Measurements from ENCODE around the gene TOP2A.

The TOP2A gene

GRCh38 chr17:40348562-40349476 is 68.9 kb downstream of the TOP2A start:
- peak overlapping the region; percentile 77 for H3K27ac ChIP-seq
- no peak for DNase-seq (ENCODE audit: low read depth, low spot score)

DNA sequence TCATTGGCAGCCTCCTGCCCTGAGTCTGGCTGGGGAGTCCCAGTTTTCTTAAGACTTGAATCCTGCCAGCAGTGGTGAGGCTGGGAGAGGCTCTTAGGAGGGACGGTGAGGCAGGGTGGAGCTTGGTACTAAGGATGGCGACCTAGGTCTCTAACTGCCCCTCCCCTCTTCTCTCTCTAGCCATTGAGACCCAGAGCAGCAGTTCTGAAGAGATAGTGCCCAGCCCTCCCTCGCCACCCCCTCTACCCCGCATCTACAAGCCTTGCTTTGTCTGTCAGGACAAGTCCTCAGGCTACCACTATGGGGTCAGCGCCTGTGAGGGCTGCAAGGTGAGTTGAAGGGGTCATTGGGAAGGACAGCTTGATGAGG is 69.6 kb downstream of the TOP2A start:
- H3K27ac ChIP-seq: no peak overlapping the region
- no peak for DNase-seq (ENCODE audit: low read depth, low spot score)

DNA sequence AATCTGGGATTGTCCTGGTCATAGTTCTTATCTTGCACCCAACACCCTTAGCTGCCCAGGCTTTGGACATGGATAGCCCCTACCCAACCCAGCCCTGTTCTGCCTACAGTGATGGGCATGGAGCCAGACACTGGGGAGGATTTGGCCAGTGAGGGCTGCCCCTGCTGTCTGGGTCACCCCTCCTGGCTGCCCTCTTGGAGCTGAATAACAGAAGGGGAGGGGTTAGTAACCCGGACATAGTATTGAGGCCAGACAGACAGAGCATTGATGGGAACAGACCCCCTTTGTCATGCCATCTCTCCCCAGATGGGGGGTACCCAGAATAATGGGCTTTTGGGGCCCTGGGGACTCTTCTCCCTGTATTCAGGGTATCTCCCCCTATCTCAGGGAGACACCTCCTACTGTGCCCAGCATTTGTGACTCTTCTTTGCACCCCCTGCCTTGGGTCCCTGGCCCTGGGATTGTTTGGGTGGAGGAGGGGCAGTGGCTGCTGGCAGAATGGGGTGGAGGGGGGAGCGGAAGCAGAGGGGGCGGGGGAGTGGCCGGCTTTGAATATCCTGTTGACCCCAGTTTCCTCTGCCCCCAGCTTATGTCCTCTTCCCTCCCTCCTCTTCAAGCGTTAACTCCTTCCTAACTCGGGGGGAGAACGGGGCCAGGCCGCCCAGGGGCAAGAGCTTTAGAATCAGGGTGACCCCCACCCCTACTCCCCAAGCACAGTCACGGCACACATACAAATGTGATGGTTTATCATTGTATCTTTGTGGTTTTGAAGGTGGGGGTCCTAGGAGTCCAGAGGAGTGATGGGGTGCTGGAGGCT is 70.2 kb downstream of the TOP2A start:
- DNase-seq (ENCODE audit: low read depth, low spot score): no peak
- H3K27ac ChIP-seq: no peak overlapping the region

DNA sequence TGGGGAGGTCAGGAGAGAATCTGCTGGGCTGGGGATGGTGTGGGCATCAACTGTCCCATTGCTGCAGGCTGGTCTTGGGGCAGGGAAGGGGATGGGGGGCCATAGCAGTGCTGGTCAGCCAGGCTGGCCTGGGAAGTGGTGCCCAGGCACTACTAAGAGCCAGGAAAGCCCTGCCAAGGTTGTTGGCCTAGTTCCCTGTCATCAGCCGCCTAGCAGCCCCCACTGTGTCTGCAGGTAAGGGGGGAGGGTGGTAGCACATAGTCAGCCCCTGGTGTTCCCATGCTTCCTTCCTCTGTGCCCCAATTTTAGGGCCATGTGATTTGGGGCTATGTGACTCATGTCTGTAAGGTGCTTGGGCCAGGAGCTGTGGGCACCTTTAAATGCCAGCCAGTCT is 70.9 kb downstream of the TOP2A start:
- no peak overlapping the region for H3K27ac ChIP-seq
- no peak for DNase-seq (ENCODE audit: low read depth, low spot score)

DNA sequence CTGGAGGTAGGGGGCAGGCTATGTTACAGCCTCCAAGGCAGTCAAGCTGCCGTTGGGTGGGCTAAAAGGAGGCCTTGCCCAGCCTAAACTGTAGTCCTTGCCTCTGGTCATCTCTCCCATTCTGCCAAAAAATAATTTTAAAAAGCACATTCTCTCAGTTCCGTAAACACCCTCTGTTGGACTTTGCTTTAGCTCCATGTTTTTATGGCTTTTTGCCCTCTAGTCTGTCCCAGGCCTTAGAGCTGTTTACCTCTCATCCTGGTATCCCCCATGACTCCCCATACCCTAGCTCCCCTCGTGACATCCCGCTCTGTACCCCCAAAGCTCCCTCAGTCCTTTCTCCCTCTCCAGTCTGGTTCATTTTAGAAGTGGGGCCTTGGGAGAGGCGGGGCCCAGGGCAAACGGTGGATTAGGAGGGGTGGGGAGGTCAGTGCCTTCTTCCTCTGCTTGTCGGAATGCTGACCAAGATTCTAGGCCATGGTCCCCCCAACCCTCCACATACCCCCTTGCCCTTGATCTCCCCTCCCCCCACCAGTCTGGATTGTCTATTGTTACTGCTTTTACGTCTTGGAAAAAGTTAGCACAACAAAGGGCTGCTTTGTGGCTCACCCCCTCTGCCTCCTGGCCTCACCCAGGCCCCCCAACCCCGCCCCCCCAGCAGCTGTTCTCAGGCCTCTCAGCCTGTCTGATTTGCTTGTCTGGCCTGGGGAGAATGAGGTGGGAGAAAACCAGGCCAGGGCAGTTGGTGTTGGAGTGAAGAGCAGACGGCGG is 71.5 kb downstream of the TOP2A start:
- H3K27ac ChIP-seq: peak overlapping the region; percentile 61
- no peak for DNase-seq (ENCODE audit: low read depth, low spot score)

DNA sequence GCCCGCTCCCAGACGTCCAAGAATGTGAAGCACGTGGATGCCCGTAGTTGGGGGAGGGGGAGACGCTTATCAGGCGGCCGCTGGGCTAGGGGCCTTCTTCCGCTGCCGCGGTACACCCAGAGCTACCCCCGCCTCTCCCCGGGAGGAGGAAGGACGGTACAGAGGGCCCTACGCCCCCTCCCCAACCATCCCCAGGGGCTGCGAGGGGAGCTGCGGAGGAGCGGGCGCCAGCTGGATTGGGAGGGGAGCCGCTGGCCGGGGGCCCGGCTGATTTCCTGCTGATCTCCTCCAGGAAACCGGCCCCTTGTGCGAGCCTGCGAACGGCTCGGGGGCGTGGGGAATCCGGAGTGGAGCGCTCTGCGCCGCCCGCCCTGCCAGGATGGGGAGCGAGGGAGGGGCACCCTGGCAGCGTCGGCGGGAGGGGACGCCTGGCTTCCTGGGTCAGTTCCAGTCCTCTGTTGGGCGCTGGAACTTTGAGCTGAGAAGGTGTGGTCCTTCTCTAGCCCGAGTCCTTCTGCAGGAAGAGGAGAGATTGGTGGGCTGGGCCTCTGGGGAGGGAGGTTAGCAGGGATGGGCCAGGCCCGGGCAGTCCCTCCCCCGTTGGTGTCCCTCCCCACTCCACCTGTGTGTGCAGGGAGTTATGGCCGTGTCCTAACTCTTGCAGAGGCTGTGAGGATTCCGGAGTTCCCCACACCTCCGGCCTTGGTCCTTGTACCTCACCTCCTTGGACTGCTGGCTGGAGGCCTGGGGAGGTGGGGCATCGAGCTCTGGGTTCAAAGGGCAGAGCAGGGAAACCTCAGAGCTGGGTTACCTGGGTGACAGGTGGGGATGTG is 72.3 kb downstream of the TOP2A start:
- H3K27ac ChIP-seq: peak overlapping the region; percentile 61
- DNase-seq (ENCODE audit: low read depth, low spot score): no peak

DNA sequence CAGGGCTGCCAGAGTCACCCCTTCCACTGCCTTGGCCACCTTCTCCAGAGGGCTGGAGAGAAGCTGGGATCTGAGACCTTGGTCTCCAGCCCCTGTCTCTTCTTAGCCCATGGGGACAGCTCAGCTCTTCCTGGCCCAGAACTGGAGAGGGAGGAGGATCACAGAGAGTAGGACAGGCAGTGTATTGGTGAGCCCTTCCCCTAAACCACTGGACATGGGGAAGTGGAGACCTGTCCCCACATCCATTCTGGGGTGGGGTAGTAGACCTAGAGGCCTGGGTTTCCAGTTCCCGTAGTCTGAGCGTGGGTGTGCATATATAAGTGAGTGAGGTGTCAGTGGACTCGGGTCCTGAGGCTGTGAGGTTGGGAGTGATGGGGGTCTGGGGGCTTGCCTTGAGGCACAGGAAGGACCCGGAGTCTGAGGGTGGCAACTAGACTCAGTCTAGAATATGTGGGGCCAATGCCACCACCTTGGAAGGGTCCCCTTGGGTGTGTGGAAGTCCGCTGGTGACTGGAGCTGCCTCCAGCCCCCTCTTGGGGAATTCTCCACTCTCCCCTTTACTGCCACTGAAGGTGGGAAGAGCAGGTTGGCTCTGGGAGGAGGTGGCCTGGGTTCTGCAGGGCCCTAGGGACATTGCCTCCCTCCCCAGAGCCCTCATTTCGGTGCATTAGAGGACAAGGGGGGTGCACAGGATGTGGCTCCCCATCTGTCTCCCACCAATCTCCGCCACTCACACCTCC is 73.1 kb downstream of the TOP2A start:
- no peak for DNase-seq (ENCODE audit: low read depth, low spot score)
- H3K27ac ChIP-seq: peak overlapping the region; percentile 61

DNA sequence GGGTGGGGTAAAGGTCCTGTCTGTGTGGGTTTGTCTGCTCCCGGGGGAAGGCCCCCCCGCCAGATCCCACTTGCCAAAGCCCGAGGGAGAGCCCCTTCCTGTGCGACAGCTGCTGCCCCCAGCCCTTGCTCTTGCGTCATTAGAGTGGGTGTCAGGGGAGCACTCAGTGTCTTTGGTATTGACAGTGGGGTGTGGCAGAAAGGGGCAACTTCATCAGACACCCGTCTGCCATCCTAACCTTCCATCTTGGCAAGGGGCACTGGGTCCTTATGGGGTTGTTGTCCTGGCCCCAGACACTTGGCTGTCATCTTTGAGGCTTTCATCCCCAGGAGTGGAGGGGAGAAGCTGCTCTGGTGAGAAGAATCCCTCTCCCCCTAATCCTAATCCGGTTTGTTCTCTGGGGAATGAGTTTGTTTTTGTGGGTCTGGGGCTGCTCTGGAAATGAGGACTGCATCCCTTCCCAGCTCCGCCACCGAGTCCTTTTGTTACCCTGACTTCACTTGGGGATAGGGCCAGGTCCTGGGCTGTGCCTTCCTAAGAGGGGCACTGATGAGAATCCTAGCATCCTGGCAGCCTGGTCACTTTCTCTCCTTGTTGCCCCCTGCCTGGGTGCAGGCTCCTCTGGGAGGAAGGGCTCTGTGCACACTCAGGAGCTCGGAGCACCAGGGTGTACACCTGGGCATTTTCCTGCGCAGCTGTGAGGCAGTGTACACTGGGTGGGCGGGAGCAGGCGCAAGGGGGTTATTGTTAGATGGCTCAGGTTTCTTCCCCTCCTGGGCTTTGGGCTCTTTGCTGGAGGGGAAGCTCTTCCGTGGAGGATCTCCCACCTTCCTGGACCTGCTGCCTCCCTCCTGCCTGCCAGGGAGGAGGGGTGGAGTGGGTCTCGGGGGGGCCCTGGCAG is 74.2 kb downstream of the TOP2A start:
- no peak overlapping the region for H3K27ac ChIP-seq
- DNase-seq (ENCODE audit: low read depth, low spot score): no peak

DNA sequence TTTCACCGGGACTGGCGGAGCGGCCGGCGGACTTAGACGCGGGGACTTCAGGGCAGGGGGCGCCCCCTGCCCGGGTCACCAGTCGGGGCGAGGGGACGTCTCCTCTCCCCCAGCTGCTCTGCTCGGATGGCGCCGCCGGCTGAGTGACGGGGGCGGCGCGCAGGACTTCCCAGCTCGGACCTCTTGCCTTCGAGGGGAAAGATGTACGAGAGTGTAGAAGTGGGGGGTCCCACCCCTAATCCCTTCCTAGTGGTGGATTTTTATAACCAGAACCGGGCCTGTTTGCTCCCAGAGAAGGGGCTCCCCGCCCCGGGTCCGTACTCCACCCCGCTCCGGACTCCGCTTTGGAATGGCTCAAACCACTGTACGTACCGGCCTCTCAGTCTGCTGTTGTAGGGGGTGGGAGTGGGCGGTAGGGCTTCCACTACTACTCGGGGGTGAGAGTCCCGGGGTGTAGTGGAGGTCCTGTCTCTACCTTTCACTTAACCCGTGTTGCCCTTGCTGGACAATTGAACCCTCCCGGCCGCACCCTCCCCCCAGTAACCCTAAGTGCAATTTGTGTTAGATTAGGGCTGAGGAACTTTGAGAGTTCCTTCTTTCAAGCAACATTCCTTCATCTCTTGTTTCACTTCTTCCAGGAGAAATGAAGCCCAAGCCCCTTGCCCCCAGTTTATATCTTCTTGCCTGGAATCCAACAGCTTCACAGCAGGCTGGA is 75.0 kb downstream of the TOP2A start:
- DNase-seq (ENCODE audit: low read depth, low spot score): no peak
- H3K27ac ChIP-seq: peak overlapping the region; percentile 81

DNA sequence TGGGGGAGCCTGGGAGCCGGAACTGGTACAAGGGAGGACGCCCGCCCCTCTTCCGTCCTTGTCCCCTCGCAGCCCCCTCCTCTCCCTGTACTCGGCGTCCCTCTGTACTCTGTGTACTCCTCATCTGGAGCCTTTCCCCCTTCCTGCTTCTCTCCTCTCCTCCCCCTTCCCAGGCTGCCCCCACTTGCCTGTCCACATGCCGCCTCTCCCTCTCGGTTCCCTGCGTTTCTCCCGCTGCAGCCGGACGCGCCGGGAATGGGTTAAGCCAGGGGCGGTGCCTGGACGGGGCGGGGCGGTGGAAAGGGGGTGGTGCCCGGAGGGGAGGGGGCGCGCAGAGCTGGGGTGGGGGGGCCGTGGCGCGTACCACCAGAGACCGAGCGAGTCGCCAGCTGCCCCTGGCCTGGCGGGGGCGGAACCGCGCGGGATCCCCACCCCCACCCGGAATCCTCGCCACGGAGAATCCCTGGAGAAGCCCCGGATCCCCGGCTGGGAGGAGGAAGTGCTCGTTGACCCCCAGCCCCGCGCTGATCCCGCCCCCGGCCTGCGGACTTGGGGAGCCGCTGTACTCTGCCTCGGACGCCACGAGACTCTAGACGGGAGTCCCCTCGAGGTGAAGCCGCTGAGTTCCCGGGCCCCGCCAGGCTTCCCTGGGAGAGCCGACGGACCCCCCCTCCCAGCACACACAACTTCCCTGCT is 75.7 kb downstream of the TOP2A start:
- no peak for DNase-seq (ENCODE audit: low read depth, low spot score)
- H3K27ac ChIP-seq: peak overlapping the region; percentile 81

DNA sequence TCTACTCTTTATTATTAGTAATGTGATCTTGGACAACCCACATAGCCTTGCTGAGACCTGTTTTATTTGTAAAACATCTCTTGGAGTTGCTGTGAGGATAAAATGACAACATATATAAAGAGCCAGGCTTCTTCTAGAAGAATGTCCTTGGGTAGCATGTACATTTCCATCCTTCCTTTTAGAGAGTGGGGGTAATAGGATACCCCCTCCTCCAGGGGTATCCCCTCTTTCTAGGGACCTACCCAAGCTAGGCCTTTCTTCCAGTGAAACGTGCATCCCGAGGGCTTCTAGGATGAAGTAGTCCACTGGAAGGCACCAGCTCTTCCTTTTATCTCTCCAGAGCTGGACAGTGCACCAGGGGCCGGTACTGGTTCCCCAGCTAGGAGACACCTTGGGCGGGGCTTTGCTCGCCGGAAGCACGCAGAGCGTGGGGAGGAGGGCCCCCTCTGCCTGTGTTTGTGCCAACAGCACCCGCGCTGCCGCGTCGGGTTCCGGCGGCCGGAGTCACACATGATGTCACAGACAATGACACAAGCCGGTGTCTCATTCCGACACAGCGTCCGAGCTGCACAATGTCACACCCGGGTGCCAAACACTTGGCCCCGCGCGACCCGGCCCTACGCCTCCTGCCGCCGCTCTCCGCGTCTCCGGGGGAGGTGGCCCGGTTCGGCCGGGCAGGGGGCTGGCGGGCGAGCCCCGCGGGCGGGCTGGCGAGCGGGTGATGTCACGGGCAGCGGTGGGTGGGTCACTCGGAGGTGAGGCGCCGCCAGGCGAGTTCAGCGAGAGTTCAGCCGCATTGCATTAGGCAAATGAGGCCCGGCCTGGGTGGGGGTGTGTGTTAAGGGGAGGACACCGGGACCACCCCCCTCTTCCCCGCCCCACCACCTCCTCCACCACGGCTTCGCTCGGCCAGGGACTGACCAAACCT is 76.6 kb downstream of the TOP2A start:
- H3K27ac ChIP-seq: peak overlapping the region; percentile 81
- DNase-seq (ENCODE audit: low read depth, low spot score): no peak

GRCh38 chr17:40340327-40340726 is 77.4 kb downstream of the TOP2A start:
- no peak for DNase-seq (ENCODE audit: low read depth, low spot score)
- peak overlapping the region; percentile 81 for H3K27ac ChIP-seq

GRCh38 chr17:40338941-40339649 is 78.6 kb downstream of the TOP2A start:
- DNase-seq (ENCODE audit: low read depth, low spot score): no peak

More at GRCh38 chr17:40338941-40339649, 78.6 kb downstream of the TOP2A start:
- no peak overlapping the region for H3K27ac ChIP-seq
